Right lobe of liver (tissue), 6 donors: ENCODE data around the gene AMHR2. TPM values are rescaled to one million over a fixed set of nuclear protein-coding genes. Genes with fewer than 3 reads are reported as not detected.
A peak's percentile ranks its signal among the peaks of the same experiment; 100 is the strongest.

ENCODE experiments used
- ATAC-seq, 4 donors: fragments of 200-7000 bp; cut with Tn5 transposase; one replicate each; pipeline ENCODE4 v1.9.1; 2020; ENCODE audit warnings: mild to moderate bottlenecking in 4 of 4, moderate library complexity in 4 of 4
- DNase-seq, 3 donors: peaks; one replicate each; pipeline ENCODE4 v3.0.0-alpha.2; 2020
- H3K27ac ChIP-seq, 3 donors: fragments of 200-600 bp; one replicate each; pipeline ENCODE4 v1.8.0; 2022
- H3K27me3 ChIP-seq, 2 donors: fragments of 200-600 bp; one replicate each; pipeline ENCODE4 v1.8.0; 2022
- H3K36me3 ChIP-seq, 4 donors: fragments of 200-600 bp; sonication (generic) in 1 of 4; one replicate each; pipeline versions ENCODE4 v1.5.1 to v1.8.0; 2017 to 2022; ENCODE audit warnings: control low read depth in 1 of 4
- H3K4me1 ChIP-seq, 4 donors: fragments of 200-600 bp; sonication (generic) in 1 of 4; one replicate each; pipeline versions ENCODE4 v1.5.1 to v1.8.0; 2017 to 2022; ENCODE audit warnings: control low read depth in 1 of 4
- H3K4me3 ChIP-seq, 3 donors: fragments of 200-600 bp; one replicate each; pipeline ENCODE4 v1.8.0; 2022
- H3K9me3 ChIP-seq, 4 donors: fragments of 200-600 bp; sonication (generic) in 1 of 4; one replicate each; pipeline versions ENCODE4 v1.5.1 to v1.8.0; 2017 to 2022; ENCODE audit warnings: control low read depth in 1 of 4
- CTCF ChIP-seq, 4 donors: fragments of 200-600 bp in 3 of 4; fragments of 450-650 bp in 1 of 4; IDR thresholded peaks; one replicate each; pipeline versions ENCODE4 v1.5.1 to v1.8.0; 2016 to 2022; ENCODE audit warnings: antibody characterized with exemption in 4 of 4, mild to moderate bottlenecking in 2 of 4
- POLR2A ChIP-seq: fragments of 450-650 bp; IDR thresholded peaks from one replicate; pipeline ENCODE4 v1.6.1; 2017; ENCODE audit warnings: antibody characterized with exemption, mild to moderate bottlenecking
- WGBS: methylation state at CpG from one replicate; pipeline ENCODE4 v1.1.6; 2018; ENCODE audit warnings: low coverage, low lambda C conversion rate; ENCODE audit not compliant: insufficient coverage; ENCODE audit errors: missing lambda C conversion rate; 5-methylcytosine and 5-hydroxymethylcytosine counted together
- intact Hi-C, 2 donors: fragments of 100-400 bp; cut with DNase I; formaldehyde crosslinking; loops; one replicate each; pipeline versions ENCODE4 v1.11.2 to v1.14.1; 2022
- total RNA-seq, 6 experiments: library from RNA; depleted of rRNA in 2 of 6; stranded (reverse); fragments of >200 nt in 2 of 6; fragmentation: NEBNext Ultra II Directional in 3 of 6; extraction: Animal tissue kit (Norgen Biotek cat#: 25700) in 3 of 6; gene quantifications; one replicate each; pipeline versions ENCODE4 v1.1.0 to v1.2.4, GENCODE V29; 2016 to 2023
- donor health status: DM: no; HTN: yes; CAD: no.
- donor health status: DM: no; HTN: no; CAD: no.
- donor health status: DM: no; HTN: no; CAD: no.
- donor health status: DM: no; HTN: yes; CAD: no.
- donor health status: DM: no; HTN: yes; CAD: no.

The AMHR2 gene
- total RNA-seq, 6 experiments from 2014 or later: 0.09 to 0.74 (median 0.48) TPM

- Histone ChIP-seq H3K9me3 (no peaks in the 10 kb centered on the region), H3K4me1 (peaks cover 0 to 28% (median 4%) of the 10 kb centered on the region in 4 donors), H3K27ac (no peak overlapping the region), H3K4me3 (no peak overlapping the region), H3K27me3 (no peaks in the 10 kb centered on the region), H3K36me3 (peaks cover 37 to 100% (median 83%) of the 10 kb centered on the region in 4 donors)
- TF ChIP-seq POLR2A (no peak), CTCF (IDR thresholded peaks at IDR 0.05) (no peak)
- intact Hi-C loops: no loop called here
- ATAC-seq (peak in 1 of 4 donors; percentile 19), DNase-seq (no peak)
- WGBS: 75% methylated on average over 4 of the region's 4 CpGs
Observed at GRCh38 chr12:53466640-53467039, 43.0 kb downstream of the AMHR2 start.

- ATAC-seq (no peak), DNase-seq (no peak)
- peaks cover 33 to 100% (median 83%) of the 10 kb centered on the region in 4 donors for H3K36me3 ChIP-seq
- H3K27ac ChIP-seq: no peak overlapping the region
- peaks cover 0 to 24% (median 2%) of the 10 kb centered on the region in 4 donors for H3K4me1 ChIP-seq
- H3K9me3 ChIP-seq: no peaks in the 10 kb centered on the region
- H3K27me3 ChIP-seq: no peaks in the 10 kb centered on the region
- intact Hi-C loops: no loop called here
- no peak for TF ChIP-seq POLR2A
- no peak for TF ChIP-seq CTCF (IDR thresholded peaks at IDR 0.05)
- H3K4me3 ChIP-seq: no peak overlapping the region
- WGBS: 39% methylated on average over 2 of the region's 5 CpGs
Observed at GRCh38 chr12:53467082-53467481, 43.4 kb downstream of the AMHR2 start.

GRCh38 chr12:53467880-53468279, 44.2 kb downstream of the AMHR2 start:
- H3K4me1 ChIP-seq: peaks cover 0 to 16% (median 0%) of the 10 kb centered on the region in 4 donors
- 73% methylated on average over 2 of the region's 2 CpGs for WGBS
- H3K27me3 ChIP-seq: no peaks in the 10 kb centered on the region
- H3K27ac ChIP-seq: no peak overlapping the region
- intact Hi-C loops: no loop called here
- DNase-seq (no peak), ATAC-seq (no peak)
- H3K9me3 ChIP-seq: no peaks in the 10 kb centered on the region
- no peak for TF ChIP-seq POLR2A
- TF ChIP-seq CTCF (IDR thresholded peaks at IDR 0.05): no peak
- H3K4me3 ChIP-seq: no peak overlapping the region
- H3K36me3 ChIP-seq: peaks cover 28 to 100% (median 80%) of the 10 kb centered on the region in 4 donors

DNA sequence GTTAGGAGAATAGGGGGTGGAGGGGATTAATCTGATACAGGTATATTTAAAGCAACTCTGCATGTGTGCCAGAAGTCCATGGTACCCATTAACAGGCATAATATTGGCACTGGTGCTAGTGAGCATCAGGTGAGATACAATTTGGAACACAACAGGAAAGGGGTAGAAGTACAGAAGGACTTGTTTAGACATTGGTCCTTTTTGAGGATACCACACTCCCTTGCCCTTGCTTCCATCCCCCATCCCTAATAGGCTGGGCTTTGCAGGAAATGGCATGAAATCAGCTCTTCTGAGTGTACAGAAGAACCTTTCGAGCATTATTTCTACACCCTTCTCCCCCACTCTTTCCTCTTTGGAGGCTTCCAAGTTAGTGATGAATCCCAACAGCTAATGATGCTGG, 44.6 kb downstream of the AMHR2 start:
- peaks cover 0 to 12% (median 0%) of the 10 kb centered on the region in 4 donors for H3K4me1 ChIP-seq
- H3K9me3 ChIP-seq: no peaks in the 10 kb centered on the region
- H3K36me3 ChIP-seq: peaks cover 25 to 100% (median 79%) of the 10 kb centered on the region in 4 donors
- TF ChIP-seq POLR2A: no peak
- TF ChIP-seq CTCF (IDR thresholded peaks at IDR 0.05): no peak
- no peak overlapping the region for H3K27ac ChIP-seq
- H3K4me3 ChIP-seq: no peak overlapping the region
- no peaks in the 10 kb centered on the region for H3K27me3 ChIP-seq
- DNase-seq (no peak), ATAC-seq (no peak)
- intact Hi-C loops: no loop called here
- WGBS: 40% methylated on average over 1 of the region's 1 CpG
